HG02852 (cell line): ENCODE data around the gene PROS1.
"Not testable (repeated sequence)": the region's sequence is repeated elsewhere in the genome, so short reads cannot be mapped to it uniquely, and the experiment has no call there.

Source experiments
- ATAC-seq: cut with Tn5 transposase; IDR thresholded peaks from one replicate; pipeline ENCODE4 v1.9.1; 2021; ENCODE audit warnings: mild to moderate bottlenecking, moderate library complexity; ENCODE audit not compliant: unreplicated experiment

The PROS1 gene

GRCh38 chr3:93878250-93879017 lies 95.3 kb downstream of the PROS1 start:
- not testable (repeated sequence) for ATAC-seq

- ATAC-seq: not testable (repeated sequence)
Observed at GRCh38 chr3:93877427-93877826, 96.3 kb downstream of the PROS1 start.

- ATAC-seq: not testable (repeated sequence)
Observed at GRCh38 chr3:93873412-93873811, 100.3 kb downstream of the PROS1 start.

- ATAC-seq: no peak
Observed at GRCh38 chr3:93867425-93867824, 106.3 kb downstream of the PROS1 start.

GRCh38 chr3:93861017-93861416 lies 112.7 kb downstream of the PROS1 start:
- no peak for ATAC-seq

- no peak for ATAC-seq
Observed at GRCh38 chr3:93855401-93855800, 118.3 kb downstream of the PROS1 start.

GRCh38 chr3:93852228-93852627 lies 121.5 kb downstream of the PROS1 start:
- ATAC-seq: not testable (repeated sequence)

- no peak for ATAC-seq
Observed at GRCh38 chr3:93843981-93844380, 129.7 kb downstream of the PROS1 start.

GRCh38 chr3:93839193-93839592 lies 134.5 kb downstream of the PROS1 start:
- not testable (repeated sequence) for ATAC-seq
